Measurements from ENCODE around the gene ZNF330.

ZNF330 gene

DNA sequence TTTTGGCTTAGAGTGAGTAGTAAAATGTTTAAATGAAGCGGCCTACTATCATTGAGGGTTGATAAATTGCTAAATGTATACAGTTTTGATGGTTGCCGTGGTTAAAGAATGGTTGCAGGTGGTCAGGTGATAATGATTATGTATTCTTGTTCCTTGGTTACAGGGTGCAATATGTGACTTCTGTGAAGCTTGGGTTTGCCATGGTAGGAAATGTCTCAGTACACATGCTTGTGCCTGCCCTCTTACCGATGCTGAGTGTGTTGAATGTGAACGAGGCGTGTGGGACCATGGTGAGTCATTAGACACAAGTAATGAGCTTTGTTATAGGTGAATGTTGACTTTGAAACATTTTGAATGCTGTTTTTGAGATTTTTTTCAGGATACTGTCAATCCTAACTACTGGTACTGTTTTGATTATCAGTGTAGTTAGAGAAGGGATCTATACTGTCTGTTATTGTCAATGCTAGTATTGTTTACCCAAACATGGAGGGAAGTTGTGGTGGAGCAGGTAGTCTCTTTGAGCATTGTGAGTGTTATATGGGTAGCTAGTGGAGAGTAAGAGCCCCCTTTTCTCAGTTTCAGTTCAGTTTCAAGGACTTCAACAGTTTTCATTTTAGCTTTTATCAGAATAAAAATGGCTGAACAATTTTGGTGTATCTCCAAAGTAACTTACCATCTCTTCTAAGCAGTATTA, 8.9 kb downstream of the ZNF330 start:
- DNase-seq (ENCODE audit: extremely low read depth in 1 of 2, low read depth in 1 of 2) = no peak

DNA sequence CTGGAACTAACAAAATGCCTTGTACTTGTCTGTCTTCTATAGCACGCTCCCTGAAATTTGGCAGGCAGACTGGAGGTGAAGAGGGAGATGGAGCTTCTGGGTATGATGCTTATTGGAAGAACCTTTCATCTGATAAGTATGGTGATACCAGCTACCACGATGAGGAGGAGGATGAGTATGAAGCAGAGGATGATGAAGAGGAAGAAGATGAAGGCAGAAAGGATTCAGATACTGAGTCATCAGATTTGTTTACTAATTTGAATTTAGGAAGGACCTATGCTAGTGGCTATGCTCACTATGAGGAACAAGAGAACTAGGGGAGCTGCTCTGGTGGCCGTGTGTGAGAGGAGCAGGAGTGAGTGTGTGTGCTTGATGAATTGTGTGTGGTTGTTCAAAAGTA, 13.0 kb downstream of the ZNF330 start:
- no peak for DNase-seq (ENCODE audit: extremely low read depth in 1 of 2, low read depth in 1 of 2)

- no peak for DNase-seq (ENCODE audit: extremely low read depth in 1 of 2, low read depth in 1 of 2)
Measured at GRCh38 chr4:141238186-141238585, 17.5 kb downstream of the ZNF330 start.

DNA sequence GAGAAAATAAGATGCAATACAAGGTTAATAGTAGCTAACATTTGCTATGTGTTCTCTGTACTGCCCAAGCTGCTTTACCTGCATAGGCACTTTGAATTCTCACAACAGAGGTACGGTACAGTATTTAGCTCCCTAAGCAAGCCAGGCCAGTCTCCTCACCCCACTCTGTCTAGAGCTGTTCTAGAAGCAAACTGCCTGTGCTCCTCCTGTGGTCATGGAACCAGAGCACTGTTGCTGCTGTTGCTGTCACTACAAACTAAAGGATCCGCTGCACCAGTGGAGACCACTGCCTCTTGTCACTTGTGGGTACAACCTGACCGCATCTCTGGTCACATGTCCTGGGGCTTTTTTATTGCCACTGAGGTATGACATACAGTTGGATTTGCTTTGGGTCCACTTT, 19.6 kb downstream of the ZNF330 start:
- no peak for DNase-seq (ENCODE audit: extremely low read depth in 1 of 2, low read depth in 1 of 2)

DNA sequence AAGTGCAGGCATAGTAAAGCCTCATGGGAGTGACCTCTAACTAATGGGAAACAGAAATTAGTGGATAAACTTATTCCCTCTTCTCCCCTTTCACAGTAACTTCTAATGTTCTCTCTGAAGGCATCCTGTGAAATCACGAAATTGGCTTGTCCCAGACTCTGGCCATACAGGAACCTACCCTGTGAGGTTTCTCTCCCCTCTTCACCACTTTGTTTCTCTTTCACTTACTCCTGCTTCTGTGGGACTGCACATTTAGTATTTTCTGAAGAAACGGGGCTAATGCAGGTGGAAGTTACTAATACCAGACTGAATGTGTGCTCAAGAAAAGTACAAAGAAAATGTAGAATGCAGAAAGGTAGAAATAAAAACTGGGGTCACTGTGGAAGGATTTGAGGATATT, 20.0 kb downstream of the ZNF330 start:
- DNase-seq (ENCODE audit: extremely low read depth in 1 of 2, low read depth in 1 of 2) = no peak

DNA sequence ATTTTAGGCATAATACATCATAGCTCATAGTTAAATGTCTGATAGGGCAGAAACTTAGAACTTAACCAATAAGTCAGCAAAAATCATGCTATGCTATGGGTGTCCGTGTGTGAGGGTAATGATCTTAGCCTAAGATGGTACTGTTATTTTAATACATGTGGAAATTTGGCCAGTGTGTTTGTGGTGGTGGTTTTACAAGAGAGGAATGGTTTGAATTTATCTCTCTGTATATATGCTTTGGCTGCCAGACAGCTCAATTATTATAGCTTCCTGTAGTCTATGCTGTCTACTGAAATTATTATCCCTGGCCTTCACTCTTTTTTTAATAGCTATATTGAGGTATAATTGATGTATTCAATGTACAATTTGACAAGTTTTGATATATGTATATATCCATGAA, 21.3 kb downstream of the ZNF330 start:
- no peak for DNase-seq (ENCODE audit: extremely low read depth in 1 of 2, low read depth in 1 of 2)

GRCh38 chr4:141244419-141244818, 23.7 kb downstream of the ZNF330 start:
- DNase-seq (ENCODE audit: extremely low read depth in 1 of 2, low read depth in 1 of 2) = no peak

GRCh38 chr4:141246243-141246642, 25.5 kb downstream of the ZNF330 start:
- DNase-seq (ENCODE audit: extremely low read depth in 1 of 2, low read depth in 1 of 2) = no peak

DNA sequence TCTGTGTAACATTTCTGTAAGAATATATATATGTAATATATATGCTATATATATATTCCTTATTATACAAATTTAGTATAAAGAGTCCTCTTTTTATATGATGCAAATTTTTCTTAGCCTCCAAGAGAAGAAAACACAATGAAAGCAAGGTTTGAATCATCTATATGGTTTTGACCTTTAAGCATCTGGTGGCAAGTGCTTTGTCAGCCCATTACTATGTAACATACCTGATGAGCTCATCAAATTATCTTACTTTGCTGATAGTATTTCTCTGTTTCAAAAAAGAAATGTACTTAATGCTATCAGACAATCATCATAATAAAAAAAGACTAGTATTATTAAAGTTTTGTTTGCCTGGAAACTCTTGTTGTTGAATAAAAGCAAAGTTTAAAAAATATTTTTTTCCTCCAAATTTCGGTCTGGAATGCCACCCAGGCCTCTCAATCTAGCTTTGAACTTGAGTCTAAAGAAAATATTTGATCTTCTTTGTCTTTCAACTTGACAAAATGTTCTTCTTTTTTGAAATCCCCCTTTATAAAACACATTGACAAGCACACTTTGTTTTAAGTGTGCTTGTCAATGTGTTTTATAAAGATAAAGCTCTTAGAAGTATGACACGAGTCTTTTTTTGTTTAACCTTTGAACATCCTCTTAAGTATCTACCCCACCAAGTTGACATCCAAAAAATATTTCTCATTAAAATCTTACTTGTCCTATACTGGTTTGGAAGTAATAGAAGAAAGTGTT, 26.2 kb downstream of the ZNF330 start:
- no peak for DNase-seq (ENCODE audit: extremely low read depth in 1 of 2, low read depth in 1 of 2)

DNA sequence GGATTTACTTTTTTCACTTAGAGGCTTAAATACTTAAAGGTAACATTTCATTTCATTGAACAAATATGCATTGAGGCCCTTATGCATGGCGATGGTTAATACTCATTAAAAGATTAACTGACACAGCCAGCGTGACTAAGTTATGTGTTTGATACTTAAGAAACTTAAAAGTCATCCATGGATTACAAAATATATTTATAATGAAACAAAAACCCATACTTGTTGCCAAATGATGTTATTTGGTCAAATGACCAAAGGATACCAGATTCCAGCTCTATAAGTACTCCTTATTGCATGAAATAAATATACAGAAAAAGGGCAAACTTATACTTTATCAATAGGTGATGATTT, 26.7 kb downstream of the ZNF330 start:
- DNase-seq (ENCODE audit: extremely low read depth in 1 of 2, low read depth in 1 of 2) = no peak

DNA sequence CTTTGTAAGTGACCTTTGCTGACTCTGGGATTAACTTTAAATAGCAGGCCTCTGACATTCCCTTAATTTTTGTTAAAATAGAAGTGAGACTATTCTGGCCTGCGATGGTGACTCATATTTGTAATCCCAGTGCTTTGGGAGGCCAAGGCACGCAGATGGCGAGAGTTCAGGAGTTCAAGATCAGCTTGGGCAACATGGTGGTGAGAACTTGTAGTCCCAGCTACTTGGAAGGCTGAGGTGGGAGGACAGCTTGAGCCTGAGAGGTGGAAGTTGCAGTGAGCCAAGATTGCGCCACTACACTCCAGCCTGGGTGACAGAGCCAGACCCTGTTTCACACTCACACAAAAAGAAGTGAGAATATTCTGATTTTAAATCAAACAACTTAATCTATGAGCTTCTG, 27.3 kb downstream of the ZNF330 start:
- no peak for DNase-seq (ENCODE audit: extremely low read depth in 1 of 2, low read depth in 1 of 2)

DNA sequence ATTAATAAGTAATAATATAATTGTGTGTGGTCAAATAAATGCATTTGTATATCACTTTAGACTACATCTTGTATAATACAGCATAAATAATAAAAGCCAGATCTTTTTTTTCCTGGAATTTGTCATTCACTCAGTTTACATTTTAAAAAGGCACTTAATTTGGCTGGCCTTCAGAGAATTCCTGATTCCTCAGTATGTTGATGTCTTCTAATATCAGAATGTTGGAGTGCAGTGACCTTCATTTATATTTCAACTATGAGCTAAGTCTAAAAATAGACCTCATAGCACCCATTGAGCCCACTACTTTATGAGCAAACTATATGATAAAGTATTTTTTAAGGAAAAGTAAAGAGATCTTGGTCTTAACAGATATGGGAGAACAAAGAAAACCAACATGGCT, 27.8 kb downstream of the ZNF330 start:
- no peak for DNase-seq (ENCODE audit: extremely low read depth in 1 of 2, low read depth in 1 of 2)

DNA sequence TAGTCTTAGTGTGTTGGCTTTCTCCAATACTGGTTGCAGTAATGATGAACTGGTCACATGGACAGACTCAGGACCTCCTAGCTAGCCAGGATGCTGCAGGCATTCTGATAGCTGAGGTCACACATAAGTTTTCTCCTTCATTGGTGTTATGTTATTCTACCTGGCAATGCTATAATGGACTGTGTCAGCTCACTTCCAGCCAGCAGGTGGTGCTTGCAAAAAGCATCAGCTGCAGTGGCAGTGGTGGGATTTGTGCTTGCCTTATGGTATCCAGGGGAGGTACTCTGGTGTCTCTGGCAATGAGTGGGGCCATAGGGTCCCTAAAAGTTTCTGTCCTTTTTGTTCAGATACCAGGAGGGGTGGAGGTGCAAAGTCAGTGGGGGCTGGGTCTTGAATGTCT, 33.6 kb downstream of the ZNF330 start:
- no peak for DNase-seq (ENCODE audit: extremely low read depth in 1 of 2, low read depth in 1 of 2)

- no peak for DNase-seq (ENCODE audit: extremely low read depth in 1 of 2, low read depth in 1 of 2)
Measured at GRCh38 chr4:141255016-141255415, 34.3 kb downstream of the ZNF330 start.

- no peak for DNase-seq (ENCODE audit: extremely low read depth in 1 of 2, low read depth in 1 of 2)
Measured at GRCh38 chr4:141258558-141258957, 37.9 kb downstream of the ZNF330 start.

DNA sequence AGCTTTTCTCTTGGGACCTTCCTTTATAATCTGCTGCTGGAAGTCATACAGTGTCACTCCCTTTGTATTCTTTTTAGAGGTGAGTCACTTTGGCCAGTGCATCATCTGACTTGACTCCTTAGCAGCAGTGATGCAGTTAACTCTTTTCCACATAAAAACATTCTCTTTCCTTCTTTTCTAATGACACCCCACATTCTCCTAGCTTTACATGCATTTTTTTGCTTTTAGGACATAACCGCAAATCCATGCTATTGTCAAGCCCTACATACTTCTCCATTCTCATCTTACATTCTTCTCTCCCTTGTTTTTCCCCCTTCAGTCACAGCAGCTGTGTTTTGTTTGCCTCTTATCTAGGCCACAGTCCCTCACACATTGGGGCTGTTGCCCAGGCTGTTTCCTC, 55.1 kb downstream of the ZNF330 start:
- DNase-seq (ENCODE audit: extremely low read depth in 1 of 2, low read depth in 1 of 2) = no peak

GRCh38 chr4:141283152-141283551, 62.5 kb downstream of the ZNF330 start:
- DNase-seq (ENCODE audit: extremely low read depth in 1 of 2, low read depth in 1 of 2) = no peak

- no peak for DNase-seq (ENCODE audit: extremely low read depth in 1 of 2, low read depth in 1 of 2)
Measured at GRCh38 chr4:141283563-141283962, 62.9 kb downstream of the ZNF330 start.

Measured in stimulated activated CD8-positive, alpha-beta memory T cell treated with anti-CD3 and anti-CD28 coated beads, Interleukin-7, amount 100 ng/mL, for 48 hours (primary cell).